OCI-LY1 (cell line): ENCODE data around the gene PLEKHA7.

Experiments used
- CTCF ChIP-seq: fragments of 200-600 bp; sonication (generic), shearing (Covaris generic); IDR thresholded peaks from 2 replicates; pipeline ENCODE4 v1.5.1; 2017; ENCODE audit warnings: mild to moderate bottlenecking, antibody characterized with exemption, low read length, moderate library complexity, mixed read lengths
- EZH2 ChIP-seq: fragments of 200-600 bp; sonication (generic), shearing (Covaris generic); IDR thresholded peaks from 2 replicates; pipeline ENCODE4 v1.8.0; 2017; ENCODE audit warnings: borderline replicate concordance, mixed run types, mild to moderate bottlenecking, antibody characterized with exemption, low read length, moderate library complexity, mixed read lengths

- TF ChIP-seq CTCF (no peak), EZH2 (no peak)
These were observed 88.6 kb downstream of the PLEKHA7 start for GRCh38 chr11:16925561-16926065.
